ENCODE results near the gene LHX6.

LHX6 gene

GRCh38 chr9:122190597-122191381, 38.0 kb downstream of the LHX6 start:
- no peak for DNase-seq (ENCODE audit: low read depth)

- DNase-seq (ENCODE audit: low read depth): no peak
Measured at GRCh38 chr9:122188369-122188768, 40.4 kb downstream of the LHX6 start.

- DNase-seq (ENCODE audit: low read depth): no peak
Measured at GRCh38 chr9:122186777-122187470, 41.8 kb downstream of the LHX6 start.

- no peak for DNase-seq (ENCODE audit: low read depth)
Measured at GRCh38 chr9:122186301-122186700, 42.5 kb downstream of the LHX6 start.

- no peak for DNase-seq (ENCODE audit: low read depth)
Measured at GRCh38 chr9:122184551-122184950, 44.2 kb downstream of the LHX6 start.

- DNase-seq (ENCODE audit: low read depth): no peak
Measured at GRCh38 chr9:122183501-122183900, 45.3 kb downstream of the LHX6 start.

- no peak for DNase-seq (ENCODE audit: low read depth)
Measured at GRCh38 chr9:122180633-122181032, 48.1 kb downstream of the LHX6 start.

- DNase-seq (ENCODE audit: low read depth): no peak
Measured at GRCh38 chr9:122179690-122180074, 49.1 kb downstream of the LHX6 start.

GRCh38 chr9:122179054-122179689, 49.6 kb downstream of the LHX6 start:
- no peak for DNase-seq (ENCODE audit: low read depth)

GRCh38 chr9:122176916-122177315, 51.8 kb downstream of the LHX6 start:
- DNase-seq (ENCODE audit: low read depth): no peak

GRCh38 chr9:122173670-122174069, 55.1 kb downstream of the LHX6 start:
- no peak for DNase-seq (ENCODE audit: low read depth)

- DNase-seq (ENCODE audit: low read depth): no peak
Measured at GRCh38 chr9:122172131-122172530, 56.6 kb downstream of the LHX6 start.

- DNase-seq (ENCODE audit: low read depth): no peak
Measured at GRCh38 chr9:122168356-122168755, 60.4 kb downstream of the LHX6 start.

- no peak for DNase-seq (ENCODE audit: low read depth)
Measured at GRCh38 chr9:122164286-122164685, 64.5 kb downstream of the LHX6 start.

- DNase-seq (ENCODE audit: low read depth): no peak
Measured at GRCh38 chr9:122162415-122162814, 66.3 kb downstream of the LHX6 start.

GRCh38 chr9:122159925-122160246, 68.9 kb downstream of the LHX6 start:
- no peak for DNase-seq (ENCODE audit: low read depth)

GRCh38 chr9:122159026-122159924, 69.5 kb downstream of the LHX6 start, which contains the start of the genes MORN5 and NDUFA8:
TSS of gene MORN5 (plus strand) at chr9:122159908. CDS start at chr9:122159973, 65 bp downstream.
TSS of gene NDUFA8 (minus strand) at chr9:122159779. CDS start at chr9:122159677, 102 bp downstream.
- DNase-seq (ENCODE audit: low read depth): peak; percentile 92

GRCh38 chr9:122158202-122158601, 70.6 kb downstream of the LHX6 start:
- no peak for DNase-seq (ENCODE audit: low read depth)

- DNase-seq (ENCODE audit: low read depth): no peak
Measured at GRCh38 chr9:122155796-122156195, 73.0 kb downstream of the LHX6 start.

Measured in stimulated activated CD8-positive, alpha-beta memory T cell treated with anti-CD3 and anti-CD28 coated beads, Interleukin-12 subunit alpha, Interleukin-12 subunit beta, amount 100 ng/mL, for 1 hour (primary cell).